C4-2B (cell line): ENCODE measurements around the gene NAPA.

Experiments used
- H3K27ac ChIP-seq: fragments of 450-650 bp; 2 replicates; pipeline ENCODE4 v1.5.1; 2017
- ZFX ChIP-seq: fragments of 450-650 bp; IDR thresholded peaks from 2 replicates; pipeline ENCODE4 v1.6.1; 2017
- TF ChIP-seq, protein P1 (sequence below): fragments of 450-650 bp; conservative IDR thresholded peaks from 2 replicates; pipeline ENCODE4 v1.5.1; 2017; ENCODE audit warnings: mild to moderate bottlenecking

The NAPA gene

DNA sequence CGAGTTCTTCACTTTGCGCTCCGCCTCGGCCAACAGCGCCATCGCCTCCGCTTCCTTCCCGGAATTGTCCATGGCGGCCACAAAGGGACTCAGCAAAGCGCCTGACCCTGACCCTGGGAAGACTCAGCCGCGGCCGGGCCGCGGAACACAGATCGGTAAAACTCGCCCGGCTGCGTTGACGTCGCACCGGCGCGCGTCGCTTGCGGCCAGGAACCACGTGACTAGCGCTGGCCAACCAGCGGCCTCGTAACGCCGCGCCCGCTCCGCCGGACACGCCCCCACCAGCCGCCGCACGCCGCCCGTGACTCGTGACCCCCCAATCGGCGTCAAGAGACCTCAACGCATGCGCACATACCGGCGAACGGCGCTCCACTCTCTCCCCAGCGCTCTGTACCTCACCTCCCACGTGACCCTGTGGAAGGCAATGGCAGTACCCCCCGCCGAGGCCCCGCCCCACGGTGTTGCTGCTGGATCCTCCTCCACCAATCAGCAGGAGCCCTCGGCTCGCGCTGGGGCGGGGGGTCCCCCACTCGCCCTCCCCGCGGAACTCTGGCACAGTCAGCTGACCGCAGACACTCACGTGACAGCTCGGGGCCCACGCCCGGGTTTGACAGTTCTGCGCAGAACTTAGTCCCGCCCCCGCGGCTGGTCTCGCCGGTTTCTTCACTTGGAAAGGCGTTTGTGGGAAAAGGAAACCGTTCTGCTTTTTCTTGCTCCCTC lies at the start of gene NAPA:
NAPA (minus strand) TSS at position 195 of the 720 bp plus-strand sequence; CDS start at position 72, 123 bp downstream.
- TF ChIP-seq, protein P1, sequence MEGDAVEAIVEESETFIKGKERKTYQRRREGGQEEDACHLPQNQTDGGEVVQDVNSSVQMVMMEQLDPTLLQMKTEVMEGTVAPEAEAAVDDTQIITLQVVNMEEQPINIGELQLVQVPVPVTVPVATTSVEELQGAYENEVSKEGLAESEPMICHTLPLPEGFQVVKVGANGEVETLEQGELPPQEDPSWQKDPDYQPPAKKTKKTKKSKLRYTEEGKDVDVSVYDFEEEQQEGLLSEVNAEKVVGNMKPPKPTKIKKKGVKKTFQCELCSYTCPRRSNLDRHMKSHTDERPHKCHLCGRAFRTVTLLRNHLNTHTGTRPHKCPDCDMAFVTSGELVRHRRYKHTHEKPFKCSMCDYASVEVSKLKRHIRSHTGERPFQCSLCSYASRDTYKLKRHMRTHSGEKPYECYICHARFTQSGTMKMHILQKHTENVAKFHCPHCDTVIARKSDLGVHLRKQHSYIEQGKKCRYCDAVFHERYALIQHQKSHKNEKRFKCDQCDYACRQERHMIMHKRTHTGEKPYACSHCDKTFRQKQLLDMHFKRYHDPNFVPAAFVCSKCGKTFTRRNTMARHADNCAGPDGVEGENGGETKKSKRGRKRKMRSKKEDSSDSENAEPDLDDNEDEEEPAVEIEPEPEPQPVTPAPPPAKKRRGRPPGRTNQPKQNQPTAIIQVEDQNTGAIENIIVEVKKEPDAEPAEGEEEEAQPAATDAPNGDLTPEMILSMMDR, result no peak
- TF ChIP-seq ZFX, result no peak
- peak within 1 kb of the TSS; percentile 96 for H3K27ac ChIP-seq

DNA sequence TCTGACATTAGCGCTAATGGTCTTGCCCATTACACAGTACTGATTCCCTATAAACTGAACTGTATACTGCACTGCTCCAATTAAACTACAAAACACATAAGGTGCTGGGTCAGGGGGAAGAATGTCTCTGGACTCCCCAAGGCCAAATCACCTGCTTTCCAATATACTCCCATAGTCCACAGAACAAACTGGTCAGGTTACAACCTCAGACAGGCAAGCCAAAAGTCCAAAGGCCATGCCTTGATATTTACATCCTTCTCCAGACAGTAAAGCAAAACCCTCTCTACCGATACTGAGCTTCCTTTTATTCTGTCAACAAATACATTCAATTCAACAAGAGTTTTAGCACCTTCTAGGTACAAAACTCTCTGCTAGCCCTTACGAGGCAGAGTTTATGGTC lies 49.2 kb upstream of the NAPA start:
- TF ChIP-seq, protein P1, result no peak
- TF ChIP-seq ZFX, result no peak

DNA sequence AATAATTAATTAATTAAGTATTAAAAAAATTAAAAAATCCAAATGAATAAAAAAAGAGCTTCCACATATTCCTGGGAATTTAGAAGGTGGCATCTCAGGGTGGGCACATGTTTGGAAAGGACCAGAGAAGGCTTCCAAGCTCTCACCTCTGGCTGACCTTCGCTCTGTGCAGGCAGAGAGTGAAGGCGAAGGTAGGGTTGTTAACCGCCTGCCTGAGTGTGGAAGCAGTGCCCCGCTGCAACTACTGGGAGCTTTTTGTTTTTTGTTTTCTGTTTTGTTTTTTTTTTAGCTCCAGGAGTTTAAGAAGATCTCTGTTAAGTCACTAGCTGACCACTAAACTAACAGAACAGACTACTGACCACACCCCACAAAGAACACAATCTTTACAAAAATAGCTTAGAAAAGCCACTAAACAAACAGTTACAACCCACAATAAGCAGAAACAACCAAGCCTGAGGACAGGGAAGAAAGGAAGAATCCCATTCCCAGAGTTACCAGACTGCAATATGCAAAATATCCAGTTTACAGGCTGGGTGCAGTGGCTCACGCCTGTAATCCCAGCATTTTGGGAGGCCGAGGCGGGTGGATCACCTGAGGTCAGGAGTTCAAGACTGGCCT lies 46.7 kb upstream of the NAPA start:
- no peak overlapping the region for H3K27ac ChIP-seq
- TF ChIP-seq, protein P1, result no peak
- no peak for TF ChIP-seq ZFX

More for the DNA sequence above, 49.2 kb upstream of the NAPA start:
- no peak overlapping the region for H3K27ac ChIP-seq

DNA sequence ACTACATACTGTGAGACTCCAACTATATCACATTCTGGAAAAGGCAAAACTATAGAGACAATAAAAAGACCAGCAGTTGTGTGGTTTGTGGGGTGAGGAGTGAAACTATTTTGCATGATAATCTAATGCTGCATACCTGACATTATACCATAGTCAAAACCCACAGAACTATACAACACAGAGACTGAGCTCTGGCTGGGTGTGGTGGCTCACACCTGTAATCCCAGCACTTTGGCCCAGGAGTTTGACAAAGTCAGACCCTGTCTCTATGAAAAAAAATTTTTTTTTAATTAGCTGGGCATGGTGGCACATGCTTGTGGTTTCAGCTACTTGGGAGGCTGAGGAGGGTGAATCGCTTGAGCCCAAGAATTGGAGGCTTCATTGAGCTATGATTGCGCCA lies 46.1 kb upstream of the NAPA start:
- H3K27ac ChIP-seq, result no peak overlapping the region
- TF ChIP-seq ZFX, result no peak
- TF ChIP-seq, protein P1, result no peak

DNA sequence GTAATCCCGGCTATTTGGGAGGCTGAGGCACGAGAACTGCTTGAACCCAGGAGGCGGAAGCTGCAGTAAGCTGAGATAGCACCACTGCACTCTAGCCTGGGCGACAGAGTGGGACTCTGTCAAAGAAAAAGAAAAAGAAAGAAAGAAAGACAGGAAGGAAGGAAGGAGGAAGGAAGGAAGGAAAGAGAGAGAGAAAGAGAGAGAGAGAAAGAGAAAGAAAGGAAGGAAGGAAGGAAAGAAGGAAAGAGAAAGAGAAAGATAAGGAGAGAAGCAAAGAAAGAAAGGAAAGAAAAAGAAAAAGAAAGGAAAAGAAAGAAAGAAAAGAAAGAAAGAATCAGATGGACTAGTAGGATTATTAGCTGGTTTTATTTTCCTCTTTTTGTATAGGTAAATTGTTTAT lies 35.3 kb upstream of the NAPA start:
- no peak overlapping the region for H3K27ac ChIP-seq
- TF ChIP-seq, protein P1, result no peak
- TF ChIP-seq ZFX, result no peak

DNA sequence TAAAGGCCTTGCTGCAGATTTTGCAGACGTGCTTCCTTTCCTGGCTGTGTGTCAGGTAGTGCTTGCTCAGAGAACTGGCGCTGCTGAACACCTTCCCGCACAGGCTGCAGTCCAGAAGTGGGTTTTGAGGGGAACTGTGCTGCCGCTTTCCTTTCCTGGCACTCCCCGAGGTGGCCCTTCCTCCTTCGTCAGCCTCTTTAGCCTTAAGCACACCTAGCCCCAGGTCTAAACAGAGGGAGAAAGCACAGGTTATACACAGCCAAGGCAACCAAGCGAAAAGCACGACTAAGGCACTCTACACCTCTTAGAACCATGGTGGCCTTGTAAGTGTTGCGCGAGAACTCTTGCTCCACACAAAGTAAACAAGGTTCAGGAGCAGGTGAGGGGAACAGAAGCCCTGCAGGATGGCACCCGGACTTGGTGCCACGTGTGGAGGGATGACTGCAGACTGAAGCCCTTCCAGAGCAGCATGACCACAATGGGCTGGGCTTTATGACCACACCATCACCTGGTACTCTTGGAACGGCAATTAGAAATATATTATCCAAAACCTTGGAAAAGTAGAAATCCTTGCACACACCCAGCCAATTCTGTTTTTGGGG lies 34.5 kb upstream of the NAPA start:
- no peak overlapping the region for H3K27ac ChIP-seq
- TF ChIP-seq ZFX, result no peak
- TF ChIP-seq, protein P1, result no peak

DNA sequence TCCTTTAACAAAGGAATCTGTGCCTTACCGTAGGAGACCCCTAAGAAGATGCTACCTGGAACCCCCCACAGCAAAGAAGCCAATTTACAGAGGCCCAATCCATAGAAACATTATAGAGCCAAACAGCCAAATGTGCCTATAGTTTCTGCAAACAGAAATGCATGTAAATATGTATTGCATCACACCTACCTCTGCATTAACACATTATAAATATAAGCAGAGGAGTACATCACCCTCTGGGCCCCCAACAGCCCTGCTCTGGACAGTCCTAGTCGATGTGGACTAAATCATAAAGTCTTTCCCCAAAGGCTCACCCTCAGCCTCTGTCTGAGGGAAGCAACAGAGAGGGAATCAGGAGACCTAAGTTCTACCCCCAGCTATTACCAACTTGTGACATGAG lies 32.3 kb upstream of the NAPA start:
- TF ChIP-seq, protein P1, result no peak
- no peak for TF ChIP-seq ZFX

More for the DNA sequence above, 32.3 kb upstream of the NAPA start:
- no peak overlapping the region for H3K27ac ChIP-seq
